Measurements from ENCODE around the gene XPC.

XPC gene

GRCh38 chr3:14216257-14217048, 38.1 kb upstream of the XPC start:
- no peak for FAIRE-seq
- TF ChIP-seq TAF1 (IDR thresholded peaks at IDR 0.05; ENCODE audit: borderline replicate concordance, low read depth, low read length), result no peak
- no peak for TF ChIP-seq POLR2AphosphoS5 (IDR thresholded peaks at IDR 0.05; ENCODE audit: low read depth, low read length)
- TF ChIP-seq POLR2A (IDR thresholded peaks at IDR 0.05; ENCODE audit: low read depth, low read length), result no peak
- DNase-seq (ENCODE audit: insufficient read length), result no peak

- no peak for DNase-seq (ENCODE audit: insufficient read length)
- no peak for FAIRE-seq
- TF ChIP-seq POLR2A (IDR thresholded peaks at IDR 0.05; ENCODE audit: low read depth, low read length), result no peak
- TF ChIP-seq TAF1 (IDR thresholded peaks at IDR 0.05; ENCODE audit: borderline replicate concordance, low read depth, low read length), result no peak
Measured at GRCh38 chr3:14214764-14215163, 36.4 kb upstream of the XPC start.

- TF ChIP-seq POLR2AphosphoS5 (IDR thresholded peaks at IDR 0.05; ENCODE audit: low read depth, low read length) (no peak), TAF1 (IDR thresholded peaks at IDR 0.05; ENCODE audit: borderline replicate concordance, low read depth, low read length) (no peak), POLR2A (IDR thresholded peaks at IDR 0.05; ENCODE audit: low read depth, low read length) (no peak)
- FAIRE-seq (no peak), DNase-seq (ENCODE audit: insufficient read length) (no peak)
Measured at GRCh38 chr3:14213066-14213774, 34.8 kb upstream of the XPC start.

- FAIRE-seq (no peak), DNase-seq (ENCODE audit: insufficient read length) (no peak)
- TF ChIP-seq TAF1 (IDR thresholded peaks at IDR 0.05; ENCODE audit: borderline replicate concordance, low read depth, low read length), result no peak
- TF ChIP-seq POLR2A (IDR thresholded peaks at IDR 0.05; ENCODE audit: low read depth, low read length), result no peak
- TF ChIP-seq POLR2AphosphoS5 (IDR thresholded peaks at IDR 0.05; ENCODE audit: low read depth, low read length), result no peak
Measured at GRCh38 chr3:14212032-14212431, 33.6 kb upstream of the XPC start.

GRCh38 chr3:14211621-14212020, 33.2 kb upstream of the XPC start:
- DNase-seq (ENCODE audit: insufficient read length) (no peak), FAIRE-seq (no peak)
- TF ChIP-seq POLR2A (IDR thresholded peaks at IDR 0.05; ENCODE audit: low read depth, low read length), result no peak
- TF ChIP-seq POLR2AphosphoS5 (IDR thresholded peaks at IDR 0.05; ENCODE audit: low read depth, low read length), result no peak
- TF ChIP-seq TAF1 (IDR thresholded peaks at IDR 0.05; ENCODE audit: borderline replicate concordance, low read depth, low read length), result no peak

- DNase-seq (ENCODE audit: insufficient read length) (no peak), FAIRE-seq (no peak)
- TF ChIP-seq POLR2AphosphoS5 (IDR thresholded peaks at IDR 0.05; ENCODE audit: low read depth, low read length) (no peak), TAF1 (IDR thresholded peaks at IDR 0.05; ENCODE audit: borderline replicate concordance, low read depth, low read length) (no peak), POLR2A (IDR thresholded peaks at IDR 0.05; ENCODE audit: low read depth, low read length) (no peak)
Measured at GRCh38 chr3:14210843-14211594, 32.6 kb upstream of the XPC start.

GRCh38 chr3:14210290-14210688, 31.9 kb upstream of the XPC start:
- no peak for TF ChIP-seq TAF1 (IDR thresholded peaks at IDR 0.05; ENCODE audit: borderline replicate concordance, low read depth, low read length)
- TF ChIP-seq POLR2AphosphoS5 (IDR thresholded peaks at IDR 0.05; ENCODE audit: low read depth, low read length), result no peak
- TF ChIP-seq POLR2A (IDR thresholded peaks at IDR 0.05; ENCODE audit: low read depth, low read length), result no peak
- DNase-seq (ENCODE audit: insufficient read length) (no peak), FAIRE-seq (no peak)

GRCh38 chr3:14209581-14210289, 31.3 kb upstream of the XPC start:
- no peak for FAIRE-seq
- DNase-seq (ENCODE audit: insufficient read length), result no peak

GRCh38 chr3:14208977-14209394, 30.6 kb upstream of the XPC start:
- TF ChIP-seq TAF1 (IDR thresholded peaks at IDR 0.05; ENCODE audit: borderline replicate concordance, low read depth, low read length), result no peak
- no peak for TF ChIP-seq POLR2AphosphoS5 (IDR thresholded peaks at IDR 0.05; ENCODE audit: low read depth, low read length)
- no peak for TF ChIP-seq POLR2A (IDR thresholded peaks at IDR 0.05; ENCODE audit: low read depth, low read length)

More at GRCh38 chr3:14209581-14210289, 31.3 kb upstream of the XPC start:
- TF ChIP-seq TAF1 (IDR thresholded peaks at IDR 0.05; ENCODE audit: borderline replicate concordance, low read depth, low read length), result no peak
- TF ChIP-seq POLR2A (IDR thresholded peaks at IDR 0.05; ENCODE audit: low read depth, low read length), result no peak
- TF ChIP-seq POLR2AphosphoS5 (IDR thresholded peaks at IDR 0.05; ENCODE audit: low read depth, low read length), result no peak

GRCh38 chr3:14208168-14208567, 29.8 kb upstream of the XPC start:
- no peak for DNase-seq (ENCODE audit: insufficient read length)
- TF ChIP-seq POLR2AphosphoS5 (IDR thresholded peaks at IDR 0.05; ENCODE audit: low read depth, low read length) (no peak), POLR2A (IDR thresholded peaks at IDR 0.05; ENCODE audit: low read depth, low read length) (no peak), TAF1 (IDR thresholded peaks at IDR 0.05; ENCODE audit: borderline replicate concordance, low read depth, low read length) (no peak)
- FAIRE-seq, result no peak

More at GRCh38 chr3:14208977-14209394, 30.6 kb upstream of the XPC start:
- DNase-seq (ENCODE audit: insufficient read length), result no peak
- no peak for FAIRE-seq

Measured in GM12892 (cell line).